Measurements from ENCODE around the gene SH3BGRL3.

DNA sequence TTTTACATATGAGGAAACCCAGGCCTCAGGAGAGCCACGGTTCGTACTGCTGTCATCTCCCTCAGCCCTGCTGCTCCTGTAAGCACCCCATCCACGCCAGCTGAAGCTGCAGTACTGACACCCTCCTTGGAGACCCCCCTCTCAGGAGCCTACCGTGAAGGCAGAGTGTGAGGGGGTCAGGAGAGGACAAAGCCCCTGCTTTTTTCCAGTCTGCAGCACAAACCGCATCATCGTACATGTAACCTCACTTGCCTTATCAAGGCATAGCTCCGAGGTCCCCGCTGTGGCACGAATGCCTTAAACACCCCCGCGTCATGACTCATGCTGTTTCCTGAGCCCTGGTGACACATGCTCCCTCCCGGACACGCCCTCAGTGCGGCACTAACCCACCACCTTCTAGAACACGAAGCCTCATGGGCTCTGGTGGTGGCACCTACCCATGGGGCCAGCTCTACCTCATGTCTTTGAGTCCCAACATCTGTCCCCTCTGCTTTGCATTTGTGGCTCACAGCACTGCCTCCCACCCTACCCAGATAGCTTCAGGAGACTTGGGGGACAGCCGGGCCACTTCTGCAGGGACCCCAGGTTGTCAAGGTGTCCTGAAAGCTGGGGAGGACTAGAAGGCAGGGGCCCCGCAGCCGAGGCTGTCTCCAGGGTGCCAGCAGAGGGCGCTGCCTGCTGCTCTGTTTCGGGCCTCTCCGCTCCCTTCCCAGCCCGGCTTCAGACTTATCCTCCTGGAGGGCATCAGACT lies 4.9 kb downstream of the SH3BGRL3 start:
- TF ChIP-seq PAX5 (IDR thresholded peaks at IDR 0.05; ENCODE audit: insufficient read depth, low read length, severe bottlenecking) = no peak
- no peak for TF ChIP-seq POLR2AphosphoS5 (IDR thresholded peaks at IDR 0.05; ENCODE audit: low read depth, low read length)
- TF ChIP-seq POLR2A (IDR thresholded peaks at IDR 0.05; ENCODE audit: low read depth, low read length) = no peak
- TF ChIP-seq TAF1 (IDR thresholded peaks at IDR 0.05; ENCODE audit: low read depth, low read length) = no peak
